Coronary artery (tissue), 2 donors: Measurements from ENCODE around the gene WDR72.

Experiments
- DNase-seq: peaks from one replicate; pipeline ENCODE4 v3.0.0-alpha.2; 2017; ENCODE audit warnings: low spot score
- H3K27ac ChIP-seq, 2 donors: fragments of 200-600 bp; sonication (generic); one replicate each; pipeline ENCODE4 v1.5.1; 2016 to 2019
- H3K4me3 ChIP-seq: fragments of 200-600 bp; sonication (generic); 2 replicates; pipeline ENCODE4 v1.5.1; 2016; ENCODE audit warnings: mild to moderate bottlenecking, moderate library complexity
- CTCF ChIP-seq: fragments of 200-600 bp; sonication (generic); IDR thresholded peaks from one replicate; pipeline ENCODE4 v1.5.1; 2019; ENCODE audit warnings: antibody characterized with exemption

WDR72 gene

GRCh38 chr15:53576841-53577240 is 182.6 kb downstream of the WDR72 start:
- Histone ChIP-seq H3K4me3 (no peak overlapping the region), H3K27ac (no peak overlapping the region)

GRCh38 chr15:53573091-53573490 is 186.4 kb downstream of the WDR72 start:
- no peak for TF ChIP-seq CTCF
- Histone ChIP-seq H3K4me3 (no peak overlapping the region), H3K27ac (no peak overlapping the region)
- DNase-seq = no peak

More at GRCh38 chr15:53576841-53577240, 182.6 kb downstream of the WDR72 start:
- TF ChIP-seq CTCF = no peak
- no peak for DNase-seq

GRCh38 chr15:53569751-53570480 is 189.5 kb downstream of the WDR72 start:
- H3K27ac ChIP-seq = no peak overlapping the region
- no peak for DNase-seq
- no peak overlapping the region for H3K4me3 ChIP-seq
- TF ChIP-seq CTCF = no peak

GRCh38 chr15:53566912-53567311 is 192.6 kb downstream of the WDR72 start:
- no peak for TF ChIP-seq CTCF

GRCh38 chr15:53565721-53566120 is 193.7 kb downstream of the WDR72 start:
- Histone ChIP-seq H3K4me3 (no peak overlapping the region), H3K27ac (no peak overlapping the region)
- no peak for TF ChIP-seq CTCF
- no peak for DNase-seq

More at GRCh38 chr15:53566912-53567311, 192.6 kb downstream of the WDR72 start:
- no peak overlapping the region for H3K4me3 ChIP-seq
- no peak overlapping the region for H3K27ac ChIP-seq
- DNase-seq = no peak

GRCh38 chr15:53564647-53565046 is 194.8 kb downstream of the WDR72 start:
- DNase-seq = no peak
- H3K27ac ChIP-seq = no peak overlapping the region
- no peak overlapping the region for H3K4me3 ChIP-seq
- TF ChIP-seq CTCF = no peak

GRCh38 chr15:53563627-53564026 is 195.8 kb downstream of the WDR72 start:
- DNase-seq = no peak
- TF ChIP-seq CTCF = no peak
- H3K27ac ChIP-seq = no peak overlapping the region
- H3K4me3 ChIP-seq = no peak overlapping the region
